ENCODE measurements around the gene LDLRAD4. TPM values are rescaled to one million over a fixed set of nuclear protein-coding genes. Genes with fewer than 3 reads are reported as not detected.

Gene LDLRAD4
- total RNA-seq, 1 donor from 2014 or later, result 34.1 TPM

- H3K27ac Mint-ChIP-seq (ENCODE audit: unreplicated experiment), result no peak overlapping the region
- DNase-seq (ENCODE audit: low spot score), result no peak
- TF ChIP-seq, protein P1, sequence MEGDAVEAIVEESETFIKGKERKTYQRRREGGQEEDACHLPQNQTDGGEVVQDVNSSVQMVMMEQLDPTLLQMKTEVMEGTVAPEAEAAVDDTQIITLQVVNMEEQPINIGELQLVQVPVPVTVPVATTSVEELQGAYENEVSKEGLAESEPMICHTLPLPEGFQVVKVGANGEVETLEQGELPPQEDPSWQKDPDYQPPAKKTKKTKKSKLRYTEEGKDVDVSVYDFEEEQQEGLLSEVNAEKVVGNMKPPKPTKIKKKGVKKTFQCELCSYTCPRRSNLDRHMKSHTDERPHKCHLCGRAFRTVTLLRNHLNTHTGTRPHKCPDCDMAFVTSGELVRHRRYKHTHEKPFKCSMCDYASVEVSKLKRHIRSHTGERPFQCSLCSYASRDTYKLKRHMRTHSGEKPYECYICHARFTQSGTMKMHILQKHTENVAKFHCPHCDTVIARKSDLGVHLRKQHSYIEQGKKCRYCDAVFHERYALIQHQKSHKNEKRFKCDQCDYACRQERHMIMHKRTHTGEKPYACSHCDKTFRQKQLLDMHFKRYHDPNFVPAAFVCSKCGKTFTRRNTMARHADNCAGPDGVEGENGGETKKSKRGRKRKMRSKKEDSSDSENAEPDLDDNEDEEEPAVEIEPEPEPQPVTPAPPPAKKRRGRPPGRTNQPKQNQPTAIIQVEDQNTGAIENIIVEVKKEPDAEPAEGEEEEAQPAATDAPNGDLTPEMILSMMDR (IDR thresholded peaks at IDR 0.05; ENCODE audit: unreplicated experiment), result no peak
Observed at GRCh38 chr18:13181765-13182164, 36.8 kb upstream of the LDLRAD4 start.

DNA sequence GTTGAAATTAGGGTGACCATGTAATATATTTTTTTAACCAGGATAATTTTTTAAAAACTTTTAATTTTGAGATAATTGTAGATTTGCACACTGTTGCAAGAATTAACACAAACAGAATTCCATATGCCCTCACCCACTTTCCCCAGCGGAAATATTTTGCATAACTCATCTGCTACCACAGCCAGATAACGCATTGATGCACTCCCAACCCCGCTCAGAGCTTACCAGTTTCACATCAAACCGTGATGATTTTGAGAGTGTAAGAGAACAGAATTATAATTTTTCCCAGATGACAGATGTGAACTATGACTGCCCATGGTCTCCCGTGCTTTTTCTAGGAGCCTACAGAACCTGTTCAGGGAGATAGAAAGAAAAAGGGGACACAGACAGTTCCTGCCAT, 35.2 kb upstream of the LDLRAD4 start:
- Mint-ChIP-seq H3K4me3 (ENCODE audit: unreplicated experiment) (no peak overlapping the region), H3K27me3 (ENCODE audit: unreplicated experiment) (peaks cover 11% of the 10 kb centered on the region), H3K36me3 (ENCODE audit: low read depth, unreplicated experiment) (no peaks in the 10 kb centered on the region), H3K4me1 (ENCODE audit: unreplicated experiment) (peaks cover 3% of the 10 kb centered on the region), H3K27ac (ENCODE audit: unreplicated experiment) (no peak overlapping the region), H3K9me3 (ENCODE audit: unreplicated experiment) (no peaks in the 10 kb centered on the region)
- no peak for DNase-seq (ENCODE audit: low spot score)
- TF ChIP-seq, protein P1 (IDR thresholded peaks at IDR 0.05; ENCODE audit: unreplicated experiment), result no peak

More at GRCh38 chr18:13181765-13182164, 36.8 kb upstream of the LDLRAD4 start:
- Mint-ChIP-seq H3K4me3 (ENCODE audit: unreplicated experiment) (no peak overlapping the region), H3K9me3 (ENCODE audit: unreplicated experiment) (no peaks in the 10 kb centered on the region), H3K27me3 (ENCODE audit: unreplicated experiment) (peaks cover 11% of the 10 kb centered on the region), H3K36me3 (ENCODE audit: low read depth, unreplicated experiment) (no peaks in the 10 kb centered on the region), H3K4me1 (ENCODE audit: unreplicated experiment) (peaks cover 3% of the 10 kb centered on the region)

GRCh38 chr18:13183790-13184189, 34.8 kb upstream of the LDLRAD4 start:
- peak overlapping the region; percentile 81 for H3K4me3 Mint-ChIP-seq (ENCODE audit: unreplicated experiment)
- no peak overlapping the region for H3K27ac Mint-ChIP-seq (ENCODE audit: unreplicated experiment)
- H3K4me1 Mint-ChIP-seq (ENCODE audit: unreplicated experiment), result peaks cover 3% of the 10 kb centered on the region
- no peaks in the 10 kb centered on the region for H3K36me3 Mint-ChIP-seq (ENCODE audit: low read depth, unreplicated experiment)
- DNase-seq (ENCODE audit: low spot score), result no peak
- H3K9me3 Mint-ChIP-seq (ENCODE audit: unreplicated experiment), result no peaks in the 10 kb centered on the region
- TF ChIP-seq, protein P1 (IDR thresholded peaks at IDR 0.05; ENCODE audit: unreplicated experiment), result no peak
- H3K27me3 Mint-ChIP-seq (ENCODE audit: unreplicated experiment), result peaks cover 11% of the 10 kb centered on the region

DNA sequence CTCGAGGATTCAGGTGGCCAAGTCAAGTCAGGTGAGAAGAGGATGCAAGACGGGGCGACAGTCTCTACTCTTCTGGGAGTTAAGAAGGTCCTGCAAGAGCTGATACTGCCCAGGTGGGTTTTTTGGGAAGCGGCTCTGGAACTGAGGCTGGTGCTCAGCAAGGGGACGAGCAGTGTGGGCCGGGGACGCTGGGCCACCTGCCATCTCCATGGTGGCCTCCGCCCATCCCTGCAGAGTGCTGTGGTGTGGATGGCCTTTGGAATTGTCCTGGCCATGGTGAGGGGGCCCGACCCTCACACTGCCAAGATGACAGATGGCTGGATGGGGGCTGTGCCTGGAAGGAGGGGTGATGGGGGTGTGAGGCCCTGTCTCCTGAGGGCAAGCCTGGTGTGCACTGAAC, 34.2 kb upstream of the LDLRAD4 start:
- H3K27ac Mint-ChIP-seq (ENCODE audit: unreplicated experiment), result peak overlapping the region; percentile 74
- peaks cover 3% of the 10 kb centered on the region for H3K4me1 Mint-ChIP-seq (ENCODE audit: unreplicated experiment)
- peak overlapping the region; percentile 81 for H3K4me3 Mint-ChIP-seq (ENCODE audit: unreplicated experiment)
- no peak for DNase-seq (ENCODE audit: low spot score)
- H3K9me3 Mint-ChIP-seq (ENCODE audit: unreplicated experiment), result no peaks in the 10 kb centered on the region
- TF ChIP-seq, protein P1 (IDR thresholded peaks at IDR 0.05; ENCODE audit: unreplicated experiment), result no peak
- H3K27me3 Mint-ChIP-seq (ENCODE audit: unreplicated experiment), result peaks cover 11% of the 10 kb centered on the region
- H3K36me3 Mint-ChIP-seq (ENCODE audit: low read depth, unreplicated experiment), result no peaks in the 10 kb centered on the region

- peaks cover 3% of the 10 kb centered on the region for H3K4me1 Mint-ChIP-seq (ENCODE audit: unreplicated experiment)
- H3K9me3 Mint-ChIP-seq (ENCODE audit: unreplicated experiment), result no peaks in the 10 kb centered on the region
- TF ChIP-seq, protein P1 (IDR thresholded peaks at IDR 0.05; ENCODE audit: unreplicated experiment), result no peak
- H3K36me3 Mint-ChIP-seq (ENCODE audit: low read depth, unreplicated experiment), result no peaks in the 10 kb centered on the region
- no peak for DNase-seq (ENCODE audit: low spot score)
- H3K27ac Mint-ChIP-seq (ENCODE audit: unreplicated experiment), result no peak overlapping the region
- peaks cover 11% of the 10 kb centered on the region for H3K27me3 Mint-ChIP-seq (ENCODE audit: unreplicated experiment)
- no peak overlapping the region for H3K4me3 Mint-ChIP-seq (ENCODE audit: unreplicated experiment)
Observed at GRCh38 chr18:13185675-13186198, 32.8 kb upstream of the LDLRAD4 start.
